ENCODE measurements around the gene PLA2G4F. TPM values are rescaled to one million over a fixed set of nuclear protein-coding genes. Genes with fewer than 3 reads are reported as not detected.

The PLA2G4F gene
- total RNA-seq, 1 donor from 2014 or later = 3.5 TPM

- DNase-seq (ENCODE audit: missing footprints) = peak; percentile 30
- ATAC-seq = no peak
Measured at GRCh38 chr15:42137461-42138261, 18.8 kb downstream of the PLA2G4F start.

GRCh38 chr15:42136513-42136912, 19.9 kb downstream of the PLA2G4F start:
- intact Hi-C loops (cut with DNase I) = loop anchor here (2.0 to 5.0 kb wide), 2 partner anchors 70 to 144 kb away; no protein-coding TSS in a partner anchor
- no peak for ATAC-seq

More at GRCh38 chr15:42137461-42138261, 18.8 kb downstream of the PLA2G4F start:
- intact Hi-C loops (cut with DNase I) = loop anchor here (2.0 to 5.0 kb wide), 2 partner anchors 71 to 145 kb away; no protein-coding TSS in a partner anchor

DNA sequence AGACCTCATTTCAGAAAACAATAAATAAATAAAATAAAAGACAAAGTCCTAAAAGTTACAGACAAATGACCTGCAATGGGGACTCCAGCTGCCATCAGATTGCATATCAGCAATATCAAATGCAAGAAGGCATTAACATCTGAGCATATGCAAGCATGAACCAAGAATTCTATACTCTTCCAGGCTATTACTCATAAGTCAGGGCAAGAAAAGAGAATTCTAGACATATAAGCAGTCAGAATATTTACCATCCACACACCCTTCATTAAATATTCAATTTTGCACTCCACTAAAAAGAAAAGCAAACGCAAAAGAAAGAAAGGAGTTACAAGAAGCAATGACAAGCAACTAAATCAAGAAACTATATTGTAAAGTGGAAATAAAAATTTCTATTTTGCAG, 21.1 kb downstream of the PLA2G4F start:
- ATAC-seq (no peak), DNase-seq (ENCODE audit: missing footprints) (no peak)
- intact Hi-C loops (cut with DNase I) = loop anchor here (5.0 kb wide), 1 partner anchor 143 kb away; no protein-coding TSS in a partner anchor

More at GRCh38 chr15:42136513-42136912, 19.9 kb downstream of the PLA2G4F start:
- DNase-seq (ENCODE audit: missing footprints) = no peak

DNA sequence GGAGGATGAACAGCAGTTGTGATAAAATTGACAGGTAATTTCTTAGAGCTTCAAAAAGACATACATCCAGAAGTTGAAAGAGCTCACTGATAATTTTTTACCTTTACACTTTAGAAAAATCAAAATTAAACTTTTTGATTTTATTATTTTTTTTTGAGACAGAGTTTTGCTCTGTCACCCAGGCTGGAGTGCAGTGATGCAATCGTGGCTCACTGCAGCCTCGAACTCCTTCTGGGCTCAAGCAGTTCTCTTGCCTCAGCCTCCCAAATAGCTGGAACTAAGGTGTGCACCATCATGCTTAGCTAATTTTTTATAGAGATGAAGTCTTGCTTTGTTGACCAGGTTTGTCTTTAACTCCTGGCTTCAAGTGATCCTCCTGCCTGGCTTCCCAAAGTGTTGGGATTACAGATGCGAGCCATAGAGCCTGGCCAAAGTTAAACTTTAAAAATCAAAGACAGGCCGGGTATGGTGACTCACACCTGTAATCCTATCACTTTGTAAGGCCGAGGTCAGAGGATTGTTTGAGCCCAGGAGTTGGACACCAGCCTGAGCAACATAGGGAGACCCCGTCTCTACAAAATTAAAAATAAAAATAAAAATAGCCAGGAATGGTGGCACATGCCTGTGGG, 21.7 kb downstream of the PLA2G4F start:
- DNase-seq (ENCODE audit: missing footprints) = no peak
- ATAC-seq = no peak
- intact Hi-C loops (cut with DNase I) = loop anchor here (5.0 kb wide), 1 partner anchor 142 kb away; no protein-coding TSS in a partner anchor

GRCh38 chr15:42133886-42134502, 22.4 kb downstream of the PLA2G4F start:
- intact Hi-C loops (cut with DNase I) = no loop called here
- no peak for DNase-seq (ENCODE audit: missing footprints)
- ATAC-seq = no peak

DNA sequence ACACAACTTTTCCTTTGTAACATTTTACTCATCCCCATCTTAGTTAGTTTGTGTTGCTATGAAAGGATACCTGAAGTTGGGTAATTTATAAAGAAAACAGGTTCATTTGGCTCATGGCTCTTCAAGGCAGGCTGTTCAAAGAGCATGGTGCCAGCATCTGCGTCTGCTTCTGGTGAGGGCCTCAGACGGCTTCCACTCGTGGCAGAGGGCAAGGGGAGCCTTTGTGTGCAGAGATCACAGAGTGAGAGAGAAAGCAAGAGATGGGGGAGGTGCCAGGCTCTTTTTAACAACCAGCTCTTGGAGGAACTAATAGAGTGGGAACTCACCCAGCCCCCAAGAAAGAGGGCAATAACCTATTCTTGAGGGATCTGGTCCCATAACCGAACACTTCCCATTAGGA, 23.1 kb downstream of the PLA2G4F start:
- intact Hi-C loops (cut with DNase I) = no loop called here
- ATAC-seq (no peak), DNase-seq (ENCODE audit: missing footprints) (no peak)

- peak; percentile 34 for ATAC-seq
- intact Hi-C loops (cut with DNase I) = no loop called here
- no peak for DNase-seq (ENCODE audit: missing footprints)
Measured at GRCh38 chr15:42131826-42132806, 24.3 kb downstream of the PLA2G4F start.

- no peak for ATAC-seq
- no peak for DNase-seq (ENCODE audit: missing footprints)
- intact Hi-C loops (cut with DNase I) = no loop called here
Measured at GRCh38 chr15:42131006-42131405, 25.4 kb downstream of the PLA2G4F start.

GRCh38 chr15:42130246-42130986, 26.0 kb downstream of the PLA2G4F start:
- intact Hi-C loops (cut with DNase I) = no loop called here
- no peak for DNase-seq (ENCODE audit: missing footprints)

DNA sequence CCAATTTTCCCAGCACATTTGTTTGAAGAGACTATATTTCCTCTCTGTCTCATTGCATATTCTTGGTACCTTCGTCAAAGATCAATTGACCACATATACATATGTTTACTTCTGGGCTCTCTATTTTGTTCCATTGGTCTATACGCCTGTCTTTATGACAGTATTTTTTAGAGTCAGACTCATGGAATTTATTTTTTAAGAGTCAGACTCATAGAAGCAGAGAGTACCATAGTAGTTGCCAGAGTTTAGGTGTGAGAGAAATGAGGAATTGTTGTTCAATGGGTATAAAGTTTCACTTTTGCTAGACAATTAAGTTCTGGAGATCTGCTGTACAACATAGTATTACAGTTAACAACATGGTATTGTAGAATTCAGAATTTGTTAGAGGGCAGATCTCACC, 27.1 kb downstream of the PLA2G4F start:
- ATAC-seq (no peak), DNase-seq (ENCODE audit: missing footprints) (no peak)
- intact Hi-C loops (cut with DNase I) = no loop called here

More at GRCh38 chr15:42130246-42130986, 26.0 kb downstream of the PLA2G4F start:
- no peak for ATAC-seq

GRCh38 chr15:42128476-42128875, 28.0 kb downstream of the PLA2G4F start:
- ATAC-seq (no peak), DNase-seq (ENCODE audit: missing footprints) (no peak)
- intact Hi-C loops (cut with DNase I) = no loop called here

- ATAC-seq = no peak
- no peak for DNase-seq (ENCODE audit: missing footprints)
- intact Hi-C loops (cut with DNase I) = no loop called here
Measured at GRCh38 chr15:42123546-42123945, 32.9 kb downstream of the PLA2G4F start.

GRCh38 chr15:42121682-42122081, 34.8 kb downstream of the PLA2G4F start:
- ATAC-seq = no peak
- DNase-seq (ENCODE audit: missing footprints) = no peak
- intact Hi-C loops (cut with DNase I) = no loop called here

DNA sequence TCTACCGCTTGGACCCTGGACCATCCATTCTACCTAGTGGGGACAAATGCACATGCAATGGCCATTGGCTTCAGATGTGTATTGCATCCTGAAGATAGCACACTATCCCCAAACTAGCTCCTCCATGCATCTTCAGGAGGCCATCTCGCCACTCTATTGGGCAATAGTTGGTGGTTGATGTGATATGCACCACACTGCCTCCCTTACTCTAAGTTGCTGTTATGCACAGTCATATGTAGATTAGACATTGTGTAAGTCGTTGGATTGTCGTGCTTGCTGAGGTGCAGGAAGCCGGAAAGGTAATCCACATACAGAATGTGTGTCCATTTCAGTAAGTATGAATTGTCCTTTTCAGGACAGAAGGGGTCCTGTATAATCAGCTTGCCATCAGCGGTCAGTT, 35.4 kb downstream of the PLA2G4F start:
- intact Hi-C loops (cut with DNase I) = no loop called here
- DNase-seq (ENCODE audit: missing footprints) (no peak), ATAC-seq (no peak)

DNA sequence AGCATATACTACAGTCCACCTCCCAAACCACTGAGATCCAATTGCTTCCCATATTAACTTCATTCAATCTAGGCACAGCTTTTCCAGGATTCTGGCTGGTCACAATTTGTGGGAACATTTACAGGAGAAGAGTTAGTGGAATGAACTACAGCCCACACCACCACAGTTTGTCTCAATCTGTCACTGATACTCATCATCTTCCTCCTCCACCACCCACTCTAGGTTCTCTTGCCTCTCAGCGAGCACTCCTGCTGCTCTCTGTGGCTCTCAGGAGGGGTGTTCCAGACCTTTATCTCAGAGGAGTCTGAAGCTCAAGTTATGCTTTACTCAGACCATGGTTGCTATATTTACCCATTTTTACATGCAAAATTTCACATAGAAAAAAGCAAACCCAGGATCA, 36.2 kb downstream of the PLA2G4F start:
- intact Hi-C loops (cut with DNase I) = no loop called here
- ATAC-seq (no peak), DNase-seq (ENCODE audit: missing footprints) (no peak)

- ATAC-seq (no peak), DNase-seq (ENCODE audit: missing footprints) (no peak)
- intact Hi-C loops (cut with DNase I) = no loop called here
Measured at GRCh38 chr15:42119446-42119760, 37.0 kb downstream of the PLA2G4F start.

DNA sequence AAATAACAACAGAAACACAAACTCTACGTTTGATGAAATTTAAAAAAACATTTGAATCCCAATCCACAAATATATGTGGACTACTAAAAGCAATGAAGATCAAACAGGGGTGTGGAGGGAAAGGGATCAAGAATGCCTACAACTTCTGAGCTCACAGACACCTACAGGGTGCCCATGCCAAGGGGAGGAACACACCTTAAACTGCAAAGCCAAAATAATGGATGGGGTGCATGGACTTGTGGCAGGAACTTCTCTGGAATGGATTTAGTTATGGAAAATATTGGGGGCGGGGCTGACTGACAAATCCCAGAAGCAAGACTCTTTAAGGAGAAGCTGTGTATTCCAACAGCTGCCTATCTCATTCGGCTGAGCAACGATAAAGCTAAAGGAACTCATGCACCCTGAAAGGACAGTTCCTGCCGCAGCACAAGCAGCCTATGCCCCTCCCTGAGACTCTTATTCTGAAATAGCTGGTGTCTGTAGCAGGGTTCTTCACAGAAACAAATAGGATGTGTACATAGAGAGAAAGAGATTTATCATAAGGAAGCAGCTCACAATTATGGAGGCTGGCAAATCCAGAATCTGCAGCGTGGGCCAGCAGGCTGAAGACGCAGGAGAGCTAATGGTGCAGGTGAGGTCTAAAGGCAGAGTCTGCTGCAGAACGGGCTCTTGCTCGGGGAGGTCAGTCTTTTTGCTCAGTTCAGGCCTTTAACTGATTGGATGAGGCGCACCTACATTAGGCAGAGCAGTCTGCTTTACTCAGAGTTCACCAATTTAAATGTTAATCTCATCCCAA, 37.6 kb downstream of the PLA2G4F start:
- intact Hi-C loops (cut with DNase I) = no loop called here
- no peak for DNase-seq (ENCODE audit: missing footprints)
- no peak for ATAC-seq

Data from Right ventricle myocardium inferior (tissue), 1 donor.